Measurements from ENCODE around the gene VPS35L. TPM values are rescaled to one million over a fixed set of nuclear protein-coding genes. Genes with fewer than 3 reads are reported as not detected.

VPS35L gene
- total RNA-seq, 1 donor from 2014 or later, result 61.2 TPM

DNA sequence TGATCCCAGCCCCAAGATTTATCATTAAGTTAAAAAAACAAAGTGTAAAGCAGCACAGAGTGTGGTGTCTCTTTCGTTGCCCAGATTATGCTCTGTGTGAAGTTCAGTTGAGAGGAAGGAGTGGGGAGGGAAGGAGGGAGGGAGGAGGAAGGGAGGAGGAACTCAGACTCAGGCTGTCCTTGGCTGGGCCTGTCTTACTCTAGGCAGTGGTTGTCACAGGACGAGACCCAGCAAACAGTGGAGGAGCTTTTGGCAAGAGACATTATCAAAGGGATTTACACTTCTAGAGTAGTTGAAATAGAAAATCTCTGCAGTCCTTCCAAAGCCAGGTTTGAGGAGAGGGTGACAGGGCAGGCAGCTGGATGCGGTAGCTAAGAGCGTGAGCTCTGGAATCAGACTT lies 134.7 kb downstream of the VPS35L start:
- no peak for DNase-seq (ENCODE audit: low spot score)

DNA sequence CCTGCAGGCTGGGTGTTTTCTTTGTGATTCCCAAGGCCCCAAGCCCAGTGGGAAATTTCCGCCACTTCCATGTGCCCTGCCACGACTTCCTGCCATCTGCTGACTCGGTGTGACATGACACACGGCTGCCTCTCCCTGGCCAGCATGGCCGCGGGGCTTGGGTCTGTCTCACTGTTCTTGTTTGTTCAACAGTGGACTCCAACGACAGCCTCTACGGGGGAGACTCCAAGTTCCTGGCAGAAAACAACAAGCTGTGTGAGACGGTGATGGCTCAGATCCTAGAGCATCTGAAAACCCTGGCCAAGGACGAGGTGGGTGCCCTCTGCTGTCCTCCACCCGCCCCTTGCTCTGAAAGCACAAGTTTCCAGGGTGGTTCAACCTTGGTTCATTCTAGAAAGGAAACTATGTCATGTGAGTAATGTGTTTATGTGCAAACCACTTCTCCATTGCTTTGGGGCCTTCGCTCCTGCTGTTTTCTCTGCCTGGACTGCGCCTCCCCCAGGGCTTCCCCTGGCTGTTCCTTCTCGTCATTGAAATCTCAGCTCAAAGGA lies 135.7 kb downstream of the VPS35L start:
- no peak for DNase-seq (ENCODE audit: low spot score)

DNA sequence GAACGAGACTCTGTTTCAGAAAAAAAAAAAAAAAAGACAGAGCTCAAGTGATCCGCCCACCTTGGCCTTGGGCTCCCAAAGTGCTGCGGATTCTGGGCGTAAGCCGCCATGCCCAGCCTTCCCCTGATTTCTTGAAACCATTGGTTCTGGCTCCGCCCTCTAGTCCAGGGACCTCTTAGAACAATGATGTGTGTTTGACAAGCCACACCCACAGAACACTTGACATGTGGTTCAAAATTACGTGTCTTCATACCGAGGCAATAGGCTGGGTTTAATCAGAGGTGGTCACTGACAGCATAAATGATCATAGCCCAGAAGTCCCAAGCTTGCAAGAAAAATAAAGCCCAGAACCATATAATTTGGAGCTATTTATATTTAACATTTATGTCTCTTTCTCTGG lies 139.5 kb downstream of the VPS35L start:
- DNase-seq (ENCODE audit: low spot score), result no peak

DNA sequence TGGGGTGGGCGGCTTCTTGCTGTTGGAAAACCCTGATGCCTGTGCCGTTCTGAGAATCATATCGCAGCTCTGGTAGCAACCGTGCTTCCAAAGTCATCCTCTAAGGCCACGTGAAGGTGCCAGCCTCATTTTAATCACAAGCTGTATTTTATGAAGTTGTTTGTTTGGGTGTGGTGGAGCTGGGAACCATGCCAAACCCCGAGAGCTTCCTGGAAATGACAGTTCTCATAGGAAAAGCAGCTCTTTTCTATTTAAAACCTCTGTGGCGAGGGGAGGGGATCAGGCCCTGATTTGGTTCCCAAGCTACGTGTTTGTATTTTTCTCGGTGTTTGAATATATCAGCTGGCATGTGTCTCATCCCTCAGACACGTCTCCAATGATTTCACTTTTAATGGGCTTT lies 140.8 kb downstream of the VPS35L start:
- no peak for DNase-seq (ENCODE audit: low spot score)

DNA sequence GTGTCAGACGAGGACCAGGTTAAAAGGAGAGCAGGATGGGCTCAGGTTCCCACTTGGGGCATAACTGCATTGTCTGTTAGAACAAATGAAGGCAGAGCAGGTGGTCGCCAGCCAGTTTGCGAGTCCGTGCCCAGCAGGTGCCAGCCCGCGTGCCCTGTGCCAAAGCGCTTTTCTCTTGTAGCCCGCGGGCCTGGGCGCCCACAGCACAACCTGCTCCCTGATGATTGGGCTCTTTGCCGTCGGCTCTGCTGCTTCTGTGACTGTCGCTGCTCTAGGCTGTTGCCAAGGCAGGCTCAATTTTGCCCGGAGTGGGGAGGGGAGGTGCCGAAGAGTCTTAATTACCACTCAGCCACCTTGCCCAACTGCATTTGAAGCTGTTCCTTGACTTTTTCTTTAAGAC lies 141.5 kb downstream of the VPS35L start:
- no peak for DNase-seq (ENCODE audit: low spot score)

DNA sequence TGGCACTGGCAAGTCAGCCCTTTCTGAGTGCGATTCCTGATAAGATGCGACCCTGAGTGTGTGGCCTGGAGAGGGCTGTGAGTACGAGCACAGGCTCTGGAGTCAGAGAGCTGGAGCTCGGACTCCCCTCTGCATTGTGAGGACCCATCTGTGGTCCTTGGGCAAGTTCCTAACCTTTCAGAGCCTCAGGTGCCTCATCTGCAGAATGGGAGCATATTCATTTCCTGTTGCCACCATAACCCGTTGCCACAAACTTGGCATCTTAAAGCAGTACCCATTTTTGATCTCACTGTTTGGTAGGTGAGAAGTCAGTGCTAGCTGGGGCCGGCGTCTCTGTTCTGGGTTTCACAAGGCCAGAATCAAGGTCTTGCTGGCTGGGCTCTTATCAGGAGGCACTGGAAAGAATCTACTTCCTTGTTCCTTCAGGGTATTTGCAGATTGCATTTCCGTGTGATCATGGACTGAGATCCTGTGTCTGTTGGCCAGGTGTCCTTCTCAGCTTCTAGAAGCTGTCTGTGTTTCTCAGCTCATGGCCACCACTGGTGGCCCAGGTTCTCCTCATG lies 142.3 kb downstream of the VPS35L start:
- DNase-seq (ENCODE audit: low spot score), result no peak

DNA sequence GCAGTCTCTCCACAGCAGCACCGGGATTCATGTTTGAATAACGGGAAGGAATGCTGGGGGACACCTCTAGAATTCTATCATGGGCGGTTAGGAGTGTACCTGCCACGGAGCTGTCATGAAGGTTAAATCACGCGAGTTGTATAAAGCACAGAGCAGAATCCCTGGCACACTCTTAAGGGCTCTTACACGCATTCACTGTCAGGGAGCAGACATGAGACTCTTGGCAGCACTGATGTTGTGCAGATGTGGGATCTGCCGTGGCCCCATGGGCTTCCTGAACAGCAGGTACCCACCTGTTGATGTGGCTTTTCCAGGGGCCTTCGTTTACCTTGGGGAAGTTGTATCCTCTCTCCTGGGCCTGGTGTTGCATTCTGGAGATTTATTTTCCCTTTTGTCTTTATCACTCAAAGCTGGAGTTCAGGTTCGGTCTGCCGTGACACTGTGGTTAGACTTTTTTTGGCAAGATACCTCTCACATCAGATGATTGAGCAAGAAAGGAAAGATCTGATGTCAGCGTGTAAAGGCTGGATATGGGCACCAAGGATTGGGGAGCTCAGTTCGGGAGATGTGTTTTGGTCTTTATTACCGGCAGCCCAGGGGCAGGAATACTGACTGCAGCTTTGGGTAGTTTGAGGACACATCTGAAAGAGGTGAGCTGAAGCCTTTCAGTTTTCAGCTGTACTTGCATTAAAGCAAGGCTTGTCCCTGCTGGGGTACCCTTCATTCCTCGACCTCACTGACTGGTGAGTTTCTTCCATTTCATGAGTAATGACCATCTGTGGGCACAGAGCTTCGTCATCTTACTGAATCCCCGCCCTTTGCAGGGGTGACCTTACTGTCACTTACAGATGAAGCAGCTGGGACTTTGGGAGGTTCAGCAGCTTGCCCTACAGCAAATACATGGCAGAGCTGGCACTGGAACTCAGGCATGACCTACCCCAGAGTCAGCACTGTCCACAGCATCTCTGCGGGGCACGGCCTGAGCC lies 143.3 kb downstream of the VPS35L start:
- no peak for DNase-seq (ENCODE audit: low spot score)

DNA sequence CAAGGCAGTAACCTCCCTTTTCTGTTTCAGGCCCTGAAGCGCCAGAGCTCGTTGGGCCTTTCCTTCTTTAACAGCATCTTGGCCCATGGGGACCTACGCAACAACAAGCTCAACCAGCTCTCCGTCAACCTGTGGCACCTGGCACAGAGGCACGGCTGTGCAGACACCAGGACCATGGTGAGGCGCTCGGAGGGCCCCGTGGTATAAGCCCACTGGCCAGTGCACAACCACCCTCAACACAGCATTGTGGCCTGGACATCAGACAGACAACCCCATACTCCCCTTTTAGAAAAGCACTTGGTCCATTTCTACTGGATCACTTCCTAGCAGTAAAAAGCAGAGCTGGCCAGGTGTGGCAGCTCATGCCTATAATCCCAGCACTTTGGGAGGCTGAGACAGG lies 144.0 kb downstream of the VPS35L start:
- DNase-seq (ENCODE audit: low spot score), result no peak

DNA sequence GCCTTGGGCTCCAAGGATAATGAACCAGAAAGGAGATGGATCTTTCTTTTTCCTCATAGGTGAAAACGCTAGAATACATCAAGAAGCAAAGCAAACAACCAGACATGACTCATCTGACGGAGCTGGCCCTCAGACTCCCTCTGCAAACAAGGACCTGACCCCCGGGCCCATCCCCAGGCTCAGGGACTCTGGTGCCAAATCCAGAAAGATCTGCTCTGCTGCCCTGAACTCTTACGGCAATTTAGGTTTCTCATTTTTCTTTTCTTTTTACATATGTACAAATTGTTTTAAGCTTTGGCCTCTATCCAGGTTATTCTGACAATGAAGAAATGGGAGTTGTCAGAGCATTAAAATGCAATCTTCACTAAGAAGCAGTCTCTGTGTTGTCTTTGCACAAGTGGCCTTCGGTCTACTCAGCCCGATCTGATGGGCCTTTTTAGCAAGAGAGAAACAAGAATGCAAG lies 144.8 kb downstream of the VPS35L start:
- no peak for DNase-seq (ENCODE audit: low spot score)

DNA sequence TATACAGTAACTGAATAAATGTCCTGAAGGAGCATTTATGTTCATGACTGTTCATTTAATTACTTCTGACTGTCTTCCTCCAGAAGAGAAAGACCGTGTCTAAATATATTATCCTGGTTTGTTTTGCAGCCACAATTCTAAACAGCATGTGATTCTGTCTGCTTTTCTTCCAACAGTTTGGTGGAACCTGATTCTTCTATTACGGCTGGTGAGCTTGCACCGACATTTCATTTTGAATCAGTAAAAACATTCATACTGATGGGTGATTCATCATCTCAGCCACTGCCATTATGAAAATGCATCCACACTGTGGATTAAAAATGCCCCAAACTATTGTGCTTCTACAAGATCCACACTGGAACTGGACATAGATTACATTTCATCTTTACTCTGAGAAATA lies 145.6 kb downstream of the VPS35L start:
- DNase-seq (ENCODE audit: low spot score), result no peak

DNA sequence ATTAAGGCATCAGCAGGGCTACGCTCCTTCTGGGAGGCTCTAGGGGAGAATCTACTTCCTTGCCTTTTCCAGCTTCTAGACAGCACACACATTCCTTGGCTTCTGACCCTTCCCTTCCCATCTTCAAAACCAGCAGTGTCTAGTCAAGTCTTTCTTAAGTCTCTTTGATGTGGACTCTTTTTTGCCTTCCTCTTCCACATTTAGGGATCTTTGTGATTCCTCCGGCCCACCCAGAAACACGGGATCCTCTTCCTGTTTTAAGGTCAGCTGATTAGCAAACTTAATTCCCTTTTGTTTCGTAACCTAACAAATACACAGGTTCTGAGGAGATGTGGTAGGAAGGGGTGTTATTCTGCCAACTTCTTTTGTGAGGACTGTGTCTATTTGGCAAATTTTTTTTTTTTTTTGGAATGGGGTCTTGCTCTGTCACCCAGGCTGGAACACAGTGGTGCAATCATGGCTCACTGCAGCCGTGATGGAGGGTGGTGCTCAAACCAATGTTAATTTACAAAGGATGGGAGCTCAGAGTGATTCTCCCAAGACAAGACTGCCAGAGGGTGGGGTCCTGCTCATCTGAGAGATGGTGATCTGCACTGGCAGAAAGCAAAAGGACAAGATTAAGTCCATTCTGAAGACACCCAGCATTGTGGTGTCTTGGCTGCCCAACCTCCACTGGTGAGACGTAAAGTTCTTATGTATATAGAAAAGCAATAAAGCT lies 147.8 kb downstream of the VPS35L start:
- DNase-seq (ENCODE audit: low spot score), result no peak

DNA sequence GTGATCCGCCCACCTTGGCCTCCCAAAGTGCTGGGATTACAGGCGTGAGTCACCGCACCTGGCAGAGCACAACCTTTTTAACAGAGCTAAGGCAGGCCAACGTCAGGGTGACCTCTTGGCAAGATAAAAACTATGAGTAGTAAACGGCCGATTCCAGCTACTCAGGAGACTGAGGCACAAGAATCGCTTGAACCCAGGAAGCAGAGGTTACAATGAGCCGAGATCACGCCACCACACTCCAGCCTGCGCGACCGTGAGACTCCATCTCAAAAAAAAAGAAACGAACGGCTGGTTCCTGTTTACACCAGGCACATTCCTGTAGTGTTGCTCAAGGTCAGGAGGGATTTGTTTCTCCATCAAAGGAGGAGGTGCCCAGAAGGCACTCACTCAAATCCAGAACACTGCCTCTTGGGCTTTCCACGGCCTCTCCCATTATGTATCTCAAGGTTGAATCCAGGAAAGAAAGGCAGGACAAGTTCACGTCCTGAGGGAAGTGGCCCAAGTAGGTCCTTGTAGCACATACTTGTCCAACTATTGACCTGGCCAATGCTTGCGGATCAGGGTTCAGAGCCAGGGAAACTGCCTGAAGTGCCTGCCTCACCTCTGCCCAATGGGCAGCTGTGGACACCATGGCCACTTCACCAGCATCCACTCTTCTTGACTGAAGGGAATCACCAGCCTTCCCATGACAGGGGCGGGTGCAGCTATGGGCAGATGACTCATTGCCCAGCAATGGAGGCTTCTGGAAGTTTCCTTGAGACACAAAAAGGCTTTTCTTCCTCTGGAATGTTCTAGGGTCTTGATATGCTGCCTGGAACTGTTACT lies 149.0 kb downstream of the VPS35L start:
- no peak for DNase-seq (ENCODE audit: low spot score)

DNA sequence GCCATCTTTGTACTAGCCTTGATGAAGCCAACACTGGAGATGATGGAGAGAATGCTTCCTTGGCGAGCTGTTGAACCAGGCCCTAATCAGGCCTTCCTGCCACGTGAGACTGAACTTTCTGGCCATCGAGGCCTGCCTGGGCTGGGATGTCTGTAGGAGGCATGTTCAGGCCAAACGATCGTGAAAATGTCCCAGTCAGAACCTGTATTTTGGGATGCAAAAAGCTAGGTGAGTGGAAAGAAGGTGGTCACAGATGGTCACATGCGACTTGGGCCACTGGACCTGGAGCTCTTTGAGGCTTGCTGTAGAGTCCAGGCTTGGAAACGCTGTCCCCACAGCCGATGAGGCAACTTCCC lies 149.6 kb downstream of the VPS35L start:
- DNase-seq (ENCODE audit: low spot score), result no peak

DNA sequence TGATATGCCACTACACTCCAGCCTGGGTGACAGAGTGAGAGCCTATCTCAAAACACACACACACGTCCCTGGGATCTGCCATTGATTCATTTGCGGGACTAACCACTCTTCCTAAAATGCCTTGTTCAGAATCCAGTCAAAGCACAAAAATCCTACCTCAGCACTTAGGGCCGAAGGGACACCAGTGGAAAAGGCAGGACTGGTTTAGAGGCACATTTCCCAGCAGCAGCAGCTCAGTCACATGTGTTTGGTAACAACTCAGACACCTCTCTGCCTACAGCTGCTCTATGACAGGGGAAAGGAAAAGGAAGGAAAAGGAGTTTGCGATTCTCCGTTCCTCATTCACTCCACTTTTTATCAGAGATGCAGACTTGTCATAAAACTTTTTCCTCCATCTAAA lies 150.3 kb downstream of the VPS35L start:
- no peak for DNase-seq (ENCODE audit: low spot score)

DNA sequence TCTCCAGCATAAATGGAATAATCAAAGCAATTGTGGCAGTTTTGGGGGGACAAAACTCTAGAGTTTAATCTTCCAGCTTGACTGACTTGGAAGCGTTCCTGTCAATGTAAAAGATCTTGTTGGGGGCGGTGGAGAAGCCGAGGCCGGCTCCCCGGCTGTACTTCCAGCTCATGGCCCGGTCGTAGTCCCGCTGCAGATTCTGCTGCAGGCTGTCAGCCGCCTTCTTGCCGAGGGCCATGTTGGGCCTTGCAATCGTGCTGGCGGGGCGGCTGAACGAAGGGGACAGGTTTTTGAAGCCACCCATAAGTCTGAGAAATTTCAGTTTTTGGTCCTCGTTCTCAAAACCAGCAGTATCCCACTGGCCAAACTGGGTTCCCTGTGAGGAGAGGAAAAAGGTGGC lies 151.3 kb downstream of the VPS35L start:
- DNase-seq (ENCODE audit: low spot score), result no peak

DNA sequence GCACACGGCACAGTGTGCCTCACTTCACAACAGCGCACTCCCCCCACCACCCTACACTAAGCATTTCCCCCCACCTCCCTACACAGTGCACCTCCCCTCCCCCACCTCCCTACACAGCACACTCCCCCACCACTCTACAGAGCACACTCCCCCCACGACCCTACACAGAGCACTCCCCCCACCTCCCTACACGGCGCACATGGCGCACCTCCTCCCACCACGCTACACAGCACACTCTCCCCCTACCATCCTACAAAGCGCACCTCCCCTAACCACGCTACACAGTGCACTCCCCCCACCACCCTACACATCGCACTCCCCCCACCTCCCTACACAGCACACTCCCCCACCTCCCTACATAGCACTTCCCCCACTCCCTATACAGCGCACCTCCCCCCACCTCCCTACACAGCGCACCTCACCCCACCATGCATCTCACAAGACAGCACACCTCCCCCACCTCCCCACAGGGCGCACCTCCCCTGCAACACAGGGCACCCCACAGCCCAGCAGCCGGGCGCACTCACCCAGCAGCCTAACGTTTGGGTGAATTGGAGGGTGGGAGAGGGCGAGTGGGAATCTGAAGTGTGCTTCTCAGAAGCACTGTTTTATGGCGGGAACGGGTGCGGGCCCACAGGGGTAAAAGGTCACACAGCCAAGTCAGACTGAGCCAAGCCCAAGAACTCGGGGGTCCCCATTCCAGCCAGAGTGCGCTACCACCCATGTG lies 152.2 kb downstream of the VPS35L start:
- no peak for DNase-seq (ENCODE audit: low spot score)

DNA sequence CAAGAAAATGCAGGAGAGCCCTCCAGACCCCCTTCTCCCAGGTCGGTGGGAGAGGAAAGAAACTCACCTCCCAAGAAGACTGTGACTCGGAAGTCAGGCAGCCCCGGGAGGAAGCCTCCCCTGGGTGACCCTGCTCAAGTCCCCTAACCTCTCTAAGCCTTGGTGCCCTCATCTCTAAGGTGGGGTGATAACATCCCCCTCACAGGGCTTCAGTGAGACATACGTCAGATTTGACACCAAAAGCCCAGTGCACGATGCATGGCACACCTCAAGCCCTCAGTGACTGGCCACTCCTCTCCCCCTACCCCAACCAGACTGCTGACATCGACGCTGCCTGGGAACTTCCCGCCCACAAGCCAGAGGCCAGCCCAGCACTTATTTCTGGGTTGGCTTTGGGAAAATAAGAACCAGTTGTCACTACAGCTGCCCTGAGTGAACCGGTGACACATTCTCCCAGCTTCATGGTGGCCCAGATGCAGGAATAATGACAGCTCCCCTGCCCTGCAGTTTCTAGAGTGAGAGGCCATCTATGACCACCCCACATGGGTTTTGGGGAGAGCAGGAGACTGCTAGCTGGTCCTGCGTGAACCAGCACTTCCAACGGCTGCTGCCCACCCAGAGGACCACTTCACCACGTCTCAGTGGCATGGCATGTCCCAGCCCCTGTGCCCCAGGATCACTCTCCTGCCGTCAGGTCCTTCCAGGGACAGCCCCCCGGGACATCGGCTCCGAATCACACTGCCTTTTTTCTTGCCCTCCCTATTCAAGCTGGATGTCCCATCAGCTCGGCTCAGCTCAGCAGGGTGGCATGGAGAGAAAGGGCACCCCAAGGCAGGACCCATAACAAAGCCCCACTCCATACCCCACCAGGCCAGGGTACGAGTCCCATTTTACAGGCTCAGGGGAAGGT lies 153.0 kb downstream of the VPS35L start:
- DNase-seq (ENCODE audit: low spot score), result no peak

DNA sequence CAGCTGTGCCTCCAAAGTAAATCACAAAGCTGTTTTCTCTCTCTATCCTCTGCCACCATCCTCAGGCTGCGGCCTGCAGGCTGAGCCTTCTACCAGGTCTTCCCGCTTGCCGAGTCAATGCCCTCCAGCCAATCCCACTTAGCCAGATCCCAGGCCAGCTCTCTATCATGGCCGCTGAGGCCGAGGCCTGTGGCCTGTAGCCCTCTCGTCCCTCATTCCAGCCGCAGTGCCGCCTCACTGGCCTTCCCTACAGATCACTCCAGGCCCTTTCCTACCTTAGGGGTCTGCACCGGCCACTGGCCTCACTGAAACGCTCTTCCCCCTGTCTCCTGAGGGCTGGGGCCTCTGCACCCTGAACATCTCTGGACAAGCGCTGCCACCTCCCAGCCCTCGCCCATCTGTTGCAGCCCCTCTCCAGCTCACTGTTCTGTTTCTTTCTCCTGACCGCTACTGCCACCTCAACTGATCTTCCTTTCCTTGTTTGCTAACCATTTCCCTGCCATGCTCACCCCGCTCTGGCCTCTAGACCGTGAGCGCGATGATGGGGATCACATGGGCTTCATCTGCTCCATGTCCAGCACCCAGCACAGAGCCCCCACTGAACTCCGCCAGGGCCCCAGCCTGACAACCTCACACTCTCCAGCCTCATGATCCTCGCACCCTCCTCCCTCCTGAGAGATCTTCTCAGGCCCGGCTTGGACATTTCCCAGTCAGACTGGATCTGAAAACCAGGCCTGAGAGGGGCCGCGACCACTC lies 154.1 kb downstream of the VPS35L start:
- no peak for DNase-seq (ENCODE audit: low spot score)

Data from mesenteric fat pad (tissue), 1 donor.